CD14-positive monocyte (primary cell): ENCODE measurements around the gene C11orf97. TPM values are rescaled to one million over a fixed set of nuclear protein-coding genes. Genes with fewer than 3 reads are reported as not detected.
A peak's percentile ranks its signal among the peaks of the same experiment; 100 is the strongest.

Experiments used
- DNase-seq, 3 donors: peaks; one replicate each; pipeline ENCODE4 v3.0.0-alpha.2; 2011 to 2022
- H2AFZ ChIP-seq: 2 replicates; pipeline ENCODE4 v1.6.0; 2012; ENCODE audit warnings: mild to moderate bottlenecking, low read depth, low read length, inconsistent platforms; ENCODE audit not compliant: insufficient read depth, poor library complexity, severe bottlenecking
- H3K27ac ChIP-seq, 2 donors: 1 replicate in 1 of 2; 2 replicates in 1 of 2; pipeline ENCODE4 v1.5.1; 2012 to 2013; ENCODE audit warnings: low read length in 2 of 2, control low read depth in 1 of 2, inconsistent platforms in 1 of 2, low read depth in 1 of 2, mild to moderate bottlenecking in 1 of 2
- H3K27me3 ChIP-seq, 2 donors: one replicate each; pipeline versions ENCODE4 v1.6.0 to v1.6.1; 2011 to 2013; ENCODE audit warnings: low read length in 2 of 2; ENCODE audit not compliant: control insufficient read depth in 2 of 2, insufficient read depth in 2 of 2
- H3K36me3 ChIP-seq, 2 donors: replicated peaks in 1 of 2; 1 replicate in 1 of 2; 2 replicates in 1 of 2; pipeline versions ENCODE4 v1.5.1 to v1.6.1; 2012 to 2013; ENCODE audit warnings: low read length in 2 of 2, control low read depth in 1 of 2, inconsistent platforms in 1 of 2, mild to moderate bottlenecking in 1 of 2; ENCODE audit not compliant: insufficient read depth in 2 of 2, control insufficient read depth in 1 of 2
- H3K4me1 ChIP-seq, 2 donors: 1 replicate in 1 of 2; 2 replicates in 1 of 2; pipeline versions ENCODE4 v1.5.1 to v1.6.1; 2012 to 2013; ENCODE audit warnings: low read length in 2 of 2, control low read depth in 1 of 2, inconsistent platforms in 1 of 2, mild to moderate bottlenecking in 1 of 2, moderate library complexity in 1 of 2; ENCODE audit not compliant: insufficient read depth in 2 of 2, control insufficient read depth in 1 of 2
- H3K4me2 ChIP-seq: replicated peaks from 2 replicates; pipeline ENCODE3; 2012; ENCODE audit warnings: low read length, moderate library complexity, mild to moderate bottlenecking; ENCODE audit not compliant: poor library complexity, severe bottlenecking; ENCODE audit errors: extremely low read depth
- H3K4me3 ChIP-seq, 3 experiments: fragments of 200-600 bp in 1 of 3; sonication (generic) in 1 of 3; replicated peaks in 1 of 3; 1 replicate in 2 of 3; 2 replicates in 1 of 3; pipeline ENCODE4 v1.5.1; 2011 to 2013; ENCODE audit warnings: low read length in 3 of 3, mild to moderate bottlenecking in 3 of 3, control low read depth in 2 of 3, low read depth in 2 of 3, inconsistent platforms in 1 of 3, moderate library complexity in 1 of 3
- H3K79me2 ChIP-seq: 2 replicates; pipeline ENCODE4 v1.6.0; 2012; ENCODE audit warnings: mild to moderate bottlenecking, control low read depth, inconsistent platforms, low read length, moderate library complexity; ENCODE audit not compliant: insufficient read depth
- H3K9ac ChIP-seq: 2 replicates; pipeline ENCODE4 v1.6.0; 2017; ENCODE audit warnings: low read length, mild to moderate bottlenecking; ENCODE audit not compliant: insufficient read depth, poor library complexity, severe bottlenecking
- H3K9me3 ChIP-seq, 2 donors: replicated peaks in 1 of 2; 1 replicate in 1 of 2; 2 replicates in 1 of 2; pipeline versions ENCODE4 v1.5.1 to v1.6.1; 2012 to 2013; ENCODE audit warnings: low read length in 2 of 2, control low read depth in 1 of 2; ENCODE audit not compliant: control insufficient read depth in 1 of 2, insufficient read depth in 1 of 2
- H4K20me1 ChIP-seq: 2 replicates; pipeline ENCODE4 v1.6.0; 2012; ENCODE audit warnings: mild to moderate bottlenecking, low read length, control low read depth, moderate library complexity; ENCODE audit not compliant: insufficient read depth
- H3K27ac Mint-ChIP-seq, 7 donors: one replicate each; pipeline ENCODE4 v1.8.0; 2020; ENCODE audit warnings: mild to moderate bottlenecking in 7 of 7, mixed read lengths in 7 of 7, moderate library complexity in 6 of 7, inconsistent platforms in 2 of 7
- H3K27me3 Mint-ChIP-seq, 3 donors: one replicate each; pipeline ENCODE4 v1.8.0; 2021 to 2022; ENCODE audit warnings: low read depth in 3 of 3, mild to moderate bottlenecking in 3 of 3, mixed read lengths in 3 of 3, moderate library complexity in 3 of 3, inconsistent platforms in 1 of 3
- H3K36me3 Mint-ChIP-seq, 2 donors: one replicate each; pipeline ENCODE4 v1.8.0; 2020; ENCODE audit warnings: mixed read lengths in 2 of 2, inconsistent platforms in 1 of 2, mild to moderate bottlenecking in 1 of 2
- H3K4me1 Mint-ChIP-seq: one replicate; pipeline ENCODE4 v1.8.0; 2020; ENCODE audit warnings: mild to moderate bottlenecking, mixed read lengths
- H3K4me3 Mint-ChIP-seq, 2 donors: one replicate each; pipeline ENCODE4 v1.8.0; 2020; ENCODE audit warnings: mild to moderate bottlenecking in 2 of 2, mixed read lengths in 2 of 2, moderate library complexity in 1 of 2
- H3K9me3 Mint-ChIP-seq, 7 donors: one replicate each; pipeline ENCODE4 v1.8.0; 2020 to 2022; ENCODE audit warnings: mixed read lengths in 7 of 7, mild to moderate bottlenecking in 6 of 7, moderate library complexity in 6 of 7, inconsistent platforms in 2 of 7
- CTCF ChIP-seq: fragments of 200-600 bp; IDR thresholded peaks from one replicate; pipeline ENCODE4 v1.8.0; 2022; ENCODE audit warnings: antibody characterized with exemption, mild to moderate bottlenecking
- WGBS: methylation state at CpG from one replicate; pipeline ENCODE4 v1.1.5; 2013; ENCODE audit warnings: missing lambda C conversion rate; ENCODE audit not compliant: insufficient coverage; 5-methylcytosine and 5-hydroxymethylcytosine counted together
- intact Hi-C, 2 donors: fragments of 100-400 bp; cut with micrococcal nuclease; formaldehyde crosslinking; loops; one replicate each; pipeline versions ENCODE4 v1.15.0 to v1.15.1; 2023
- polyA plus RNA-seq, 3 donors: library from polyadenylated mRNA; depleted of rRNA in 1 of 3; unstranded in 2 of 3; stranded (reverse) in 1 of 3; fragments of 300-500 nt in 2 of 3; fragments of >200 nt in 1 of 3; fragmentation: Illumina TruSeq in 2 of 3; gene quantifications; 1 replicate in 2 of 3; 2 replicates in 1 of 3; pipeline ENCODE4 v1.2.3, GENCODE V29; 2012 to 2021

Gene C11orf97
- polyA plus RNA-seq, 3 donors: not detected

- Histone ChIP-seq H2AFZ (no peak within 1 kb of the TSS), H3K4me3 (no peak within 1 kb of the TSS), H3K27ac (no peak within 1 kb of the TSS), H3K79me2 (peaks cover 77% of the 10 kb centered on the region), H3K27me3 (no peaks in the 10 kb centered on the region), H3K4me2 (no peak within 1 kb of the TSS), H3K4me1 (peaks cover 10 to 17% of the 10 kb centered on the region in 2 donors), H3K36me3 (no peaks in the 10 kb centered on the region), H3K9ac (no peak within 1 kb of the TSS), H4K20me1 (no peaks in the 10 kb centered on the region), H3K9me3 (no peaks in the 10 kb centered on the region)
- intact Hi-C loops: no loop called here
- H3K27me3 Mint-ChIP-seq: no peaks in the 10 kb centered on the region
- no peak for TF ChIP-seq CTCF
- no peak within 1 kb of the TSS for H3K4me3 Mint-ChIP-seq
- H3K27ac Mint-ChIP-seq: peak within 1 kb of the TSS in 1 of 7 donors; percentile 66
- H3K36me3 Mint-ChIP-seq: peaks cover 9 to 14% of the 10 kb centered on the region in 2 donors
- H3K9me3 Mint-ChIP-seq: peaks cover 0 to 2% (median 0%) of the 10 kb centered on the region in 7 donors
- 96% methylated on average over 12 of the region's 25 CpGs for WGBS
- peaks cover 27% of the 10 kb centered on the region for H3K4me1 Mint-ChIP-seq
- no peak for DNase-seq
Measured at GRCh38 chr11:94567181-94567670, 55.0 kb downstream of the C11orf97 start, which contains the start of gene PIWIL4. TSS of gene PIWIL4 (plus strand) at chr11:94567368. CDS start at chr11:94567519, 151 bp downstream.

- H3K4me1 Mint-ChIP-seq: peaks cover 29% of the 10 kb centered on the region
- peaks cover 76% of the 10 kb centered on the region for H3K79me2 ChIP-seq
- H3K9ac ChIP-seq: no peak overlapping the region
- DNase-seq: no peak
- no peak overlapping the region for H2AFZ ChIP-seq
- H3K36me3 ChIP-seq: no peaks in the 10 kb centered on the region
- H3K4me3 ChIP-seq: no peak overlapping the region
- H3K27me3 Mint-ChIP-seq: peaks cover 0 to 1% (median 0%) of the 10 kb centered on the region in 3 donors
- no peaks in the 10 kb centered on the region for H3K27me3 ChIP-seq
- intact Hi-C loops: no loop called here
- H4K20me1 ChIP-seq: no peaks in the 10 kb centered on the region
- no peak overlapping the region for H3K4me2 ChIP-seq
- 91% methylated on average over 2 of the region's 5 CpGs for WGBS
- H3K9me3 ChIP-seq: no peaks in the 10 kb centered on the region
- peaks cover 9 to 14% of the 10 kb centered on the region in 2 donors for H3K36me3 Mint-ChIP-seq
- H3K9me3 Mint-ChIP-seq: peaks cover 0 to 2% (median 0%) of the 10 kb centered on the region in 7 donors
- H3K4me1 ChIP-seq: peaks cover 10 to 17% of the 10 kb centered on the region in 2 donors
- H3K27ac Mint-ChIP-seq: peak overlapping the region in 1 of 7 donors; percentile 71
- no peak overlapping the region for H3K27ac ChIP-seq
- no peak for TF ChIP-seq CTCF
- no peak overlapping the region for H3K4me3 Mint-ChIP-seq
Measured at GRCh38 chr11:94568200-94568599, 55.9 kb downstream of the C11orf97 start.
